GM18505 (cell line): ENCODE data around the gene ZC3H11A.
"Not testable (repeated sequence)": the region's sequence is repeated elsewhere in the genome, so short reads cannot be mapped to it uniquely, and the experiment has no call there.

Experiments used
- ATAC-seq: cut with Tn5 transposase; IDR thresholded peaks from one replicate; pipeline ENCODE4 v1.9.1; 2021; ENCODE audit not compliant: unreplicated experiment
- POLR2A ChIP-seq: IDR thresholded peaks from 4 replicates; pipeline ENCODE4 v1.6.1; 2011; ENCODE audit warnings: borderline replicate concordance; ENCODE audit not compliant: insufficient read depth, insufficient read length; ENCODE audit errors: extremely low read depth

Gene ZC3H11A

GRCh38 chr1:203768256-203768655, 27.2 kb upstream of the ZC3H11A start:
- ATAC-seq = no peak
- no peak for TF ChIP-seq POLR2A

DNA sequence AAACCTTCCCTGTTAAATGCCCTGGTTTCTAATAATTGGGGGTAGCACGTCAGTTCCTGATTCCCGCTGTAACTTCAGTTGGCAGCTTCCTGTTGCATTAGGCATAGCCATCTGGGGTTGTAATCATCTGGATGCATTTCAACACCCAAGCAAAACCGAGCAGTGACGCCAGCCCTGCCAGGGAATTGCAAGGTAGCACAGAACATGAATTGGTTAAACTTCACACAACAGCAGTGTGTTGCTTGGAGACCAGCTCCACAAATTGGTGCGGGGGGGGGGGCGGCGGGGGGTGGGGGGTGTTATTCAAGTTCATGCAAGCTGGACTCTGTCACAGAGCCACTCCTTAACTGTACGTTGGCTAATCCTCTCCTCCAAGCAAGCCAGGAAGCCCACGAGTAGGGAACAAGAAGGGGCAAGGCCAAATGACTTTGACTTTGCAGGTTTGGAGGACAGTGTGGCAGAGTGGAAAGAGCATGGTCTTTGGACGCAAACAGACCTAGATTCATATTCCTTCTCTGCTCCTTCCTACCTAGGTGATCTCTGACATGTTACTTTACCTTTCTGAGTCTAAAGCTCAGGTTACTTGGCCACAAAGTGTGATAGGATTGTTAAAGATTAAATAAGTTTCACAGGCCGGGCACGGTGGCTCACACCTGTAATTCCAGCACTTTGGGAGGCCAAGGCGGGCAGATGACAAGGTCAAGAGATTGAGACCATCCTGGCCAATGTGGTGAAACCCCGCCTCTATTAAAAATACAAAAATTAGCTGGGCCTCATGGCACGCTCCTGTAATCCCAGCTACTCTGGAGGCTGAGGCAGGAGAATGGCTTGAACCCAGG, 25.7 kb upstream of the ZC3H11A start:
- TF ChIP-seq POLR2A = no peak
- no peak for ATAC-seq

- TF ChIP-seq POLR2A = no peak
- no peak for ATAC-seq
These were observed 23.5 kb upstream of the ZC3H11A start for GRCh38 chr1:203771901-203772301.

- TF ChIP-seq POLR2A = no peak
- no peak for ATAC-seq
These were observed 22.6 kb upstream of the ZC3H11A start for GRCh38 chr1:203772836-203773235.

GRCh38 chr1:203776636-203777035, 18.8 kb upstream of the ZC3H11A start:
- ATAC-seq = no peak
- no peak for TF ChIP-seq POLR2A

- TF ChIP-seq POLR2A = no peak
- ATAC-seq = no peak
These were observed 17.8 kb upstream of the ZC3H11A start for GRCh38 chr1:203777596-203777995.

DNA sequence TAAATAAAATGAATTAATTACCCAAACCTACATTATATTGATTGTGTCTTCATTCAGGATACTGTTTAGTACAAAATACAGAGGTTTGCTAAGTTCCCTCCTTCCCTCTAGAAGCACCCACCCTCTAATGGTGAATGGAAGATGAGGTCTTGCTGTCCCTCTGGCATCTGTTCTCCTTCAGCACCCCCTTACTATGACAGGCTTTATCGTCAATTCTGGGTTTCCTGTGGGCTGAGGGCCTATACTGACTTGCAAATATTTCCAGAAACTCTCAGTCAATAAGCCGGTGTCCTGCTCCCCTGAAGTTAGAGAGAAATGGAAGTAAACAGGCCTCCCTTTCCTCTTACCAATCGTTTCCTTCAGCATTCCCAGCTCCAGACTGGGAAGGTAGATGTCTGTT, 17.3 kb upstream of the ZC3H11A start:
- no peak for ATAC-seq
- no peak for TF ChIP-seq POLR2A

- ATAC-seq = no peak
- no peak for TF ChIP-seq POLR2A
These were observed 16.6 kb upstream of the ZC3H11A start for GRCh38 chr1:203778789-203779188.

- ATAC-seq = no peak
- no peak for TF ChIP-seq POLR2A
These were observed 13.5 kb upstream of the ZC3H11A start for GRCh38 chr1:203781962-203782361.

DNA sequence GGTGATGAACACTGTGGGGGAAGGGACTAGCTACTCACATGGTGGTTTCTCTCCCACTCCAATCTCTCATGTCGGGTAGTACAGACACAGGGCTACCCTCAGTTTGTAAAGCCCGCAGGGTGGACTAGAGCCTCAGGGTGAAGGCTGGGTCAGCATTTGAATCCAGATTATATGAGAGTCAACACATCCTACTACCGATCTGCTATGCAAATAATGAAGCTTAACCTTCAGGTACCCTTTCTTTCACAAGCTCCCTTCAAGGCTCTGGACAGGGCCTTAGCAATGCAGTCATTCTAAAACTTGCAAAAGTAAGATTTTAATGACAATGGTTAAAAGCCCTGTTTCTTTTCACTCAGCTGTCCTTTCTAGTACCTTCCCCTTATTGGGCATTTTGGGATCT, 5.5 kb upstream of the ZC3H11A start:
- ATAC-seq = no peak
- no peak for TF ChIP-seq POLR2A

GRCh38 chr1:203791498-203791897, 3.9 kb upstream of the ZC3H11A start:
- ATAC-seq = no peak

DNA sequence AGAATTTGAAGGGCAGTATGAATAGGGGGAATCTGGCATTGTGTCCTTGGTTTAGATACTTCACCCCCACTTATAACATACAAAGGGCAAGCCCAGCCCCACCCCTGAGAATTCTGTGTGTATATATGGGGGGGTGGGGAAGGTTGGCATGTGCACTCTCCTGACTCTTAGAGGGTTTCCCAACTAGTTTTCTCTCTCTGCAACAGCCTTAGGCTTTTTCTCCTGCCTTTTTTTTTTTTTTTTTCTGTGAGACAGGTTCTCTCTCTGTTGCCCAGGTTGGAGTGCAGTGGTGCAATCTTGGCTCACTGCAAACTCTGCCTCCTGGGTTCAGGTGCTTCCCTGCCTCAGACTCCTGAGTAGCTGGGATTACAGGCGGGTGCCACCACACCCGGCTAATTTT, 2.9 kb upstream of the ZC3H11A start:
- ATAC-seq = no peak
- no peak for TF ChIP-seq POLR2A

More at GRCh38 chr1:203791498-203791897, 3.9 kb upstream of the ZC3H11A start:
- TF ChIP-seq POLR2A = no peak

- not testable (repeated sequence) for ATAC-seq
These were observed 1.9 kb upstream of the ZC3H11A start for GRCh38 chr1:203793561-203793960.

- no peak for TF ChIP-seq POLR2A
- ATAC-seq = no peak
These were observed 521 bp upstream of the ZC3H11A start for GRCh38 chr1:203794764-203795440.

DNA sequence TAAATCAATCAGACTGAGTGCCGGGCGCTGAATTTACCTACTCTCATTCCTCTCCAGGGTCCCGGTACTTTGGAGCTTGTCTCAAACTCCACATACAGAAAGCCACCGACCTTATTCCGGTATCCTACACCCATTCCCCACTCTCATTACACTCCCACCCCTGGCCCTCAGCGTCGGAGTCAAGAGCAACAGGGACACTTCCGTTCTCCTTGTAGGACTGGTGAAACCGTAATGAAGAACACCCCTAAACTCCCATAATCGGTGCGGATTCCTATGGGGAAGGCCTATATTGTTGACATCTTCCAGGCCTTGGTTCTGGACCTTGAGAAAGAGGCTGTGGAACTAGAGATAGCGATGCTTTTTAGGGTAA, 798 bp downstream of the ZC3H11A start:
- ATAC-seq = no peak
- peak; percentile 7 for TF ChIP-seq POLR2A

DNA sequence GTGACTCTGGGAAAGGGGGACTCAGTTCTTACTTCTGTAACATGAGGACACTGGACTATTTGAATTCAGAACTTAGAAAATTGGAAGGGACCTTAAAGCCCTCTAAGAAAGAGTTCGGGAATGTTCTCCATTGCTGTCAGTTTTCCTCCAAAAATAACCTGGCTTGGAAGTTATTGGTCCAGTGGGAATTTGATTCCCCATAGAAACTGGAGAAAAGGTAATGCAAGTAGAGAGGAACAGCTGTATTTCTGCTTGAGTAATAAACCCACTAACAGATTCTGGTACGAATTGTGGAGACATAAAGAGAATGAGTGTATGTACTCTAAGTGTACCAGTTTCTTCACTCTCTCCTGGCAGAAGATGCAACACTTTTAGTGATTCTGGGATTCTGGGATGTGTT, 1.8 kb downstream of the ZC3H11A start:
- no peak for TF ChIP-seq POLR2A
- no peak for ATAC-seq
